Measurements from ENCODE around the gene FGF8.

FGF8 gene

DNA sequence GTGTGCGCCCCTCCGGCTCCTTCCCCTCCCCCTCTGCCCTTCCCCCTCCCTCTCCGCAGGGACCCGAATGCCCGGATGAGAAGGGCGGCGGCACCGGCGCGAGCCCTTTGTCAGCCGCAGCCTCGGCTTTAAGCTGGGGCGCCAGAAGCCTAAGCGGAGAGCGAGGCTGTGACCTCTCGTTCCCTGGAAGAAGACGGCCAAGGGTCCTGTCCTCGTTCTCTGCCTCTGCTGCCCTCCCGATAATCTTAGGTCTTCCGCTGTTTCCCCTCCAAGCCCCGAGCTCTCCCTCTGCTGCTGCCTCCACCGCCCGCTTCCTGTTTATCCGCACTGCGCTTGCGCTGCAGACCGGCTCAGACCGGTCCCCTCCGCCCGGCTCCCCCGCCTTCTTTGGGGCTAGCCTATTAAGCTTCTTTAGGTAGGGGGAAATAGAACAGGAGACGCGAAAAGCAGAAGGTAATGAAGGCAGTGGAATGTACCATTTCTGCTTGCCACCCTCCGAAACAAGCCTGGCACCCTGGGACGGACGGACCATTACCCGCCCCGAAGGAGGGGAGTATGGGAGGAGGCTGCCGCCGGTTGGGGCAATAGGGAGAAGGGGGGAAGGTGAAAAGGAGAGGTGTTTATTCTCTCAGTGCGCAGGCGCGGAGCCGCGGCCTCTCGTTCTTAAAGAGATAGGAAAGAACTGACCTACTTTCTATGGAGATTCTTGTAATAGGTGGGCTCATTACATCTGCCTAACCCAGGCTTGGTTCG is 42.4 kb upstream of the FGF8 start, which contains the start of gene OGA:
OGA (minus strand) TSS at position 326 of the 753 bp plus-strand sequence. CDS start 422 bp downstream, outside the sequence.
- TF ChIP-seq POLR2AphosphoS5 (IDR thresholded peaks at IDR 0.05; ENCODE audit: low read depth) (peak; percentile 91), SPI1 (IDR thresholded peaks at IDR 0.05; ENCODE audit: borderline replicate concordance, low read depth) (no peak; the same call in 1 of the 2 replicates), GABPA (IDR thresholded peaks at IDR 0.05; ENCODE audit: low read depth) (no peak)
- TF ChIP-seq, protein P1, sequence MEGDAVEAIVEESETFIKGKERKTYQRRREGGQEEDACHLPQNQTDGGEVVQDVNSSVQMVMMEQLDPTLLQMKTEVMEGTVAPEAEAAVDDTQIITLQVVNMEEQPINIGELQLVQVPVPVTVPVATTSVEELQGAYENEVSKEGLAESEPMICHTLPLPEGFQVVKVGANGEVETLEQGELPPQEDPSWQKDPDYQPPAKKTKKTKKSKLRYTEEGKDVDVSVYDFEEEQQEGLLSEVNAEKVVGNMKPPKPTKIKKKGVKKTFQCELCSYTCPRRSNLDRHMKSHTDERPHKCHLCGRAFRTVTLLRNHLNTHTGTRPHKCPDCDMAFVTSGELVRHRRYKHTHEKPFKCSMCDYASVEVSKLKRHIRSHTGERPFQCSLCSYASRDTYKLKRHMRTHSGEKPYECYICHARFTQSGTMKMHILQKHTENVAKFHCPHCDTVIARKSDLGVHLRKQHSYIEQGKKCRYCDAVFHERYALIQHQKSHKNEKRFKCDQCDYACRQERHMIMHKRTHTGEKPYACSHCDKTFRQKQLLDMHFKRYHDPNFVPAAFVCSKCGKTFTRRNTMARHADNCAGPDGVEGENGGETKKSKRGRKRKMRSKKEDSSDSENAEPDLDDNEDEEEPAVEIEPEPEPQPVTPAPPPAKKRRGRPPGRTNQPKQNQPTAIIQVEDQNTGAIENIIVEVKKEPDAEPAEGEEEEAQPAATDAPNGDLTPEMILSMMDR (IDR thresholded peaks at IDR 0.05; ENCODE audit: insufficient read depth, low read length) = no peak
- TF ChIP-seq, protein P2, sequence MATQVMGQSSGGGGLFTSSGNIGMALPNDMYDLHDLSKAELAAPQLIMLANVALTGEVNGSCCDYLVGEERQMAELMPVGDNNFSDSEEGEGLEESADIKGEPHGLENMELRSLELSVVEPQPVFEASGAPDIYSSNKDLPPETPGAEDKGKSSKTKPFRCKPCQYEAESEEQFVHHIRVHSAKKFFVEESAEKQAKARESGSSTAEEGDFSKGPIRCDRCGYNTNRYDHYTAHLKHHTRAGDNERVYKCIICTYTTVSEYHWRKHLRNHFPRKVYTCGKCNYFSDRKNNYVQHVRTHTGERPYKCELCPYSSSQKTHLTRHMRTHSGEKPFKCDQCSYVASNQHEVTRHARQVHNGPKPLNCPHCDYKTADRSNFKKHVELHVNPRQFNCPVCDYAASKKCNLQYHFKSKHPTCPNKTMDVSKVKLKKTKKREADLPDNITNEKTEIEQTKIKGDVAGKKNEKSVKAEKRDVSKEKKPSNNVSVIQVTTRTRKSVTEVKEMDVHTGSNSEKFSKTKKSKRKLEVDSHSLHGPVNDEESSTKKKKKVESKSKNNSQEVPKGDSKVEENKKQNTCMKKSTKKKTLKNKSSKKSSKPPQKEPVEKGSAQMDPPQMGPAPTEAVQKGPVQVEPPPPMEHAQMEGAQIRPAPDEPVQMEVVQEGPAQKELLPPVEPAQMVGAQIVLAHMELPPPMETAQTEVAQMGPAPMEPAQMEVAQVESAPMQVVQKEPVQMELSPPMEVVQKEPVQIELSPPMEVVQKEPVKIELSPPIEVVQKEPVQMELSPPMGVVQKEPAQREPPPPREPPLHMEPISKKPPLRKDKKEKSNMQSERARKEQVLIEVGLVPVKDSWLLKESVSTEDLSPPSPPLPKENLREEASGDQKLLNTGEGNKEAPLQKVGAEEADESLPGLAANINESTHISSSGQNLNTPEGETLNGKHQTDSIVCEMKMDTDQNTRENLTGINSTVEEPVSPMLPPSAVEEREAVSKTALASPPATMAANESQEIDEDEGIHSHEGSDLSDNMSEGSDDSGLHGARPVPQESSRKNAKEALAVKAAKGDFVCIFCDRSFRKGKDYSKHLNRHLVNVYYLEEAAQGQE (IDR thresholded peaks at IDR 0.05; ENCODE audit: insufficient replicate concordance, low read depth) = peak; percentile 75
- Histone ChIP-seq H3K27ac (replicated peaks) (peak within 1 kb of the TSS; percentile 89), H3K4me3 (replicated peaks; ENCODE audit: insufficient read depth, low read length) (peak within 1 kb of the TSS; percentile 88), H3K27me3 (ENCODE audit: insufficient read depth, poor library complexity, severe bottlenecking) (no peaks in the 10 kb centered on the region)
- DNase-seq (ENCODE audit: low read depth in 1 of 2, low spot score in 1 of 2) = peak; percentile 100

DNA sequence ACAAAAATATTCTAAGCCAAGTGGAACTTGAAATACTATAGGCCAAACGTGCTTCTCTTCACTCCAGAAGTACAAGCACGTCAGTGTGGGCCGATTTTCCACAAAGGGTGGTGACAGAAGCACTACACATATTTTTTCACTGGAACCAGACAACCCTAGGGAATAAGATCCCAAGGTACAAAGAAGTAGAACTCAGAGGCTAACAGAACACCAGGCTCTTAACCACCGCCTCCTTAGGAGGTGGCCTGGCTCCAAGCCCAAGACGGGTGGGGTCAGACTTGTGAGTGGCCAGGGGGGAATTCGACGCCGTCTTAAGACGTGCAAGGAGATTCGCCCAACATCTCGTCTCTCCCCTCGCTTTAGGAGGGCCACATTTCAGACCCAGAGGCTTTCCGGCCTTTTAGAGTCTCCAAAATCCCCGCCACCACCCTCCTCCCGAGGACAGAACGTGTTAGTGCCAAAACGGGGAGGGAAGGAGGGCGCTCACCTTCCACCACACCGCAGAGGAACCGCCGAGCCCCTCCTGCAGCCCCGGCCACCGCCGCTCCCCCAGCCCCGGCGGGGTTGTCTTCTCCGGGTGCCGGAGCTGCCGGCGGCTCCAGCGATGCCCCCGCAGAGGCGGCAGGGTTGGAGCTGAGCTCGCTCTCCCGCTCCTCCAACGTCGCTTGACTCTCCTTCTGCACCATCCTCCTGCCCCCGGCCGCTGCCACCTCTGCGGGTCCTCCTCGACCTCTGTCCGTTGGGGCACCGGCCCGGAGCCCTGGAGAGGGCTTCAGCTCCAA is 41.6 kb upstream of the FGF8 start:
- no peak for TF ChIP-seq GABPA (IDR thresholded peaks at IDR 0.05; ENCODE audit: low read depth)
- TF ChIP-seq, protein P2 (IDR thresholded peaks at IDR 0.05; ENCODE audit: insufficient replicate concordance, low read depth) = no peak
- TF ChIP-seq SPI1 (IDR thresholded peaks at IDR 0.05; ENCODE audit: borderline replicate concordance, low read depth) = no peak
- TF ChIP-seq POLR2AphosphoS5 (IDR thresholded peaks at IDR 0.05; ENCODE audit: low read depth) = no peak
- Histone ChIP-seq H3K27ac (replicated peaks) (peak overlapping the region; percentile 89), H3K4me3 (replicated peaks; ENCODE audit: insufficient read depth, low read length) (peak overlapping the region; percentile 88), H3K27me3 (ENCODE audit: insufficient read depth, poor library complexity, severe bottlenecking) (no peaks in the 10 kb centered on the region)
- DNase-seq (ENCODE audit: low read depth in 1 of 2, low spot score in 1 of 2) = peak in 1 of 2 experiments; percentile 52

DNA sequence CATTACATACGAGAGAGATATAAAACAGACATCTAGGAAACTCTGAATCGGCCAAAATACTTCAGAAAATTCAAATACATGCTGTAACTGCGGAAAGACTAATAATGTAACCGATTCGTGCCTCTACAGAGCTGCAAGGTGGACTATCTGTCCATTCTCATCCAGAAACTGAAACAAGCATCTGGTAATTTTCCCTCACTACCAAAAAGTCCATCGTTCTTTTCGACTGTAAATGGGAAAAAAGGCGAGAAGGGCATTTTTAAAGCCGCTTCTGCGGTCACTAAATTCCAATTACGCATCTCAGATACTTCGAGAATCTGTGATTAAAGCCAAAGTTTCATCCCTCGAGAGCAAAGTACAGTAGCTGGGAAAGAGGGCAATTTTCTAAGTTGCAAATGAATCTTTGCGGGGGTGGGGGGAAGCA is 41.0 kb upstream of the FGF8 start:
- Histone ChIP-seq H3K4me3 (replicated peaks; ENCODE audit: insufficient read depth, low read length) (peak overlapping the region; percentile 88), H3K27ac (replicated peaks) (peak overlapping the region; percentile 89), H3K27me3 (ENCODE audit: insufficient read depth, poor library complexity, severe bottlenecking) (no peaks in the 10 kb centered on the region)
- no peak for DNase-seq (ENCODE audit: low read depth in 1 of 2, low spot score in 1 of 2)
- no peak for TF ChIP-seq GABPA (IDR thresholded peaks at IDR 0.05; ENCODE audit: low read depth)
- TF ChIP-seq, protein P1 (IDR thresholded peaks at IDR 0.05; ENCODE audit: insufficient read depth, low read length) = no peak
- TF ChIP-seq POLR2AphosphoS5 (IDR thresholded peaks at IDR 0.05; ENCODE audit: low read depth) = no peak
- TF ChIP-seq, protein P2 (IDR thresholded peaks at IDR 0.05; ENCODE audit: insufficient replicate concordance, low read depth) = no peak
- TF ChIP-seq SPI1 (IDR thresholded peaks at IDR 0.05; ENCODE audit: borderline replicate concordance, low read depth) = no peak

Measured in HL-60 (cell line).